Hepatocyte (in vitro differentiated cells): ENCODE results near the gene MPP3. TPM values are rescaled to one million over a fixed set of nuclear protein-coding genes. Genes with fewer than 3 reads are reported as not detected.

Source experiments
- DNase-seq: peaks from one replicate; pipeline ENCODE4 v3.0.0-alpha.2; 2016; ENCODE audit warnings: low spot score
- H2AFZ ChIP-seq: fragments of 200-600 bp; sonication (generic); 2 replicates; pipeline ENCODE4 v1.6.0; 2016; ENCODE audit warnings: antibody characterized with exemption, mild to moderate bottlenecking
- H3K27ac ChIP-seq: fragments of 200-600 bp; sonication (generic); 2 replicates; pipeline ENCODE4 v1.5.1; 2016; ENCODE audit warnings: mild to moderate bottlenecking
- H3K27me3 ChIP-seq: fragments of 200-600 bp; sonication (generic); 2 replicates; pipeline ENCODE4 v1.6.1; 2016
- H3K36me3 ChIP-seq: fragments of 200-600 bp; sonication (generic); replicated peaks from 2 replicates; pipeline ENCODE4 v1.5.1; 2016; ENCODE audit warnings: low read depth; ENCODE audit not compliant: insufficient read depth
- H3K4me1 ChIP-seq: fragments of 200-600 bp; sonication (generic); 2 replicates; pipeline ENCODE4 v1.5.1; 2016; ENCODE audit warnings: mild to moderate bottlenecking, moderate library complexity; ENCODE audit not compliant: insufficient read depth
- H3K4me2 ChIP-seq: fragments of 200-600 bp; sonication (generic); 2 replicates; pipeline ENCODE4 v1.6.0; 2016
- H3K4me3 ChIP-seq: fragments of 200-600 bp; sonication (generic); 2 replicates; pipeline ENCODE4 v1.5.1; 2016; ENCODE audit warnings: mild to moderate bottlenecking
- H3K79me2 ChIP-seq: fragments of 200-600 bp; sonication (generic); 2 replicates; pipeline ENCODE4 v1.6.0; 2017; ENCODE audit warnings: mild to moderate bottlenecking
- H3K9me2 ChIP-seq: fragments of 200-600 bp; sonication (generic); replicated peaks from 2 replicates; pipeline ENCODE4 v1.6.0; 2017; ENCODE audit warnings: mild to moderate bottlenecking; ENCODE audit not compliant: insufficient read depth
- H3K9me3 ChIP-seq: fragments of 200-600 bp; sonication (generic); 2 replicates; pipeline ENCODE4 v1.5.1; 2016; ENCODE audit warnings: low read depth, mild to moderate bottlenecking
- H4K20me1 ChIP-seq: fragments of 200-600 bp; sonication (generic); 2 replicates; pipeline ENCODE4 v1.6.0; 2016; ENCODE audit warnings: mild to moderate bottlenecking; ENCODE audit not compliant: insufficient read depth, poor library complexity, severe bottlenecking
- CTCF ChIP-seq: fragments of 200-600 bp; sonication (generic); IDR thresholded peaks from 2 replicates; pipeline ENCODE4 v1.5.1; 2016; ENCODE audit warnings: antibody characterized with exemption, mild to moderate bottlenecking; ENCODE audit not compliant: poor library complexity
- EZH2 ChIP-seq: fragments of 200-600 bp; sonication (generic); IDR thresholded peaks from 2 replicates; pipeline ENCODE4 v1.6.1; 2016; ENCODE audit warnings: antibody characterized with exemption, mild to moderate bottlenecking, borderline replicate concordance
- EZH2phosphoT487 ChIP-seq: fragments of 200-600 bp; sonication (generic); IDR thresholded peaks from one replicate; pipeline ENCODE4 v1.6.1; 2018; ENCODE audit warnings: antibody characterized with exemption, mild to moderate bottlenecking, low read depth, moderate library complexity; ENCODE audit not compliant: unreplicated experiment, severe bottlenecking
- WGBS: methylation state at CpG from one replicate; pipeline ENCODE4 v1.1.6; 2016; ENCODE audit warnings: low lambda C conversion rate; ENCODE audit errors: missing lambda C conversion rate; 5-methylcytosine and 5-hydroxymethylcytosine counted together
- polyA plus RNA-seq: library from polyadenylated mRNA; unstranded; fragments of >200 nt; fragmentation: Nextera tagmentation; extraction: Ambion mirVana; gene quantifications from 2 replicates; pipeline ENCODE4 v1.2.1, GENCODE V29; 2016
- total RNA-seq: library from RNA; depleted of rRNA; stranded (reverse); fragments of >200 nt; gene quantifications from 2 replicates; pipeline ENCODE4 v1.2.3, GENCODE V29; 2014

MPP3 gene
- total and polyA plus RNA-seq, 2 experiments from 2014 or later, result 3.2 to 5.1 TPM

- WGBS, result 34% methylated on average over 1 of the region's 1 CpG
- H3K4me1 ChIP-seq, result peaks cover 3% of the 10 kb centered on the region
- H3K4me3 ChIP-seq, result no peak overlapping the region
- no peak for TF ChIP-seq EZH2
- TF ChIP-seq CTCF, result no peak
- no peak for TF ChIP-seq EZH2phosphoT487
- H3K9me3 ChIP-seq, result no peaks in the 10 kb centered on the region
- no peak for DNase-seq
- no peak overlapping the region for H3K4me2 ChIP-seq
- no peak overlapping the region for H3K27ac ChIP-seq
- no peak overlapping the region for H2AFZ ChIP-seq
- no peaks in the 10 kb centered on the region for H3K79me2 ChIP-seq
- H3K36me3 ChIP-seq, result no peaks in the 10 kb centered on the region
- no peaks in the 10 kb centered on the region for H4K20me1 ChIP-seq
- H3K27me3 ChIP-seq, result no peaks in the 10 kb centered on the region
- H3K9me2 ChIP-seq, result no peaks in the 10 kb centered on the region
Measured at GRCh38 chr17:43814714-43815113, 18.2 kb downstream of the MPP3 start.

DNA sequence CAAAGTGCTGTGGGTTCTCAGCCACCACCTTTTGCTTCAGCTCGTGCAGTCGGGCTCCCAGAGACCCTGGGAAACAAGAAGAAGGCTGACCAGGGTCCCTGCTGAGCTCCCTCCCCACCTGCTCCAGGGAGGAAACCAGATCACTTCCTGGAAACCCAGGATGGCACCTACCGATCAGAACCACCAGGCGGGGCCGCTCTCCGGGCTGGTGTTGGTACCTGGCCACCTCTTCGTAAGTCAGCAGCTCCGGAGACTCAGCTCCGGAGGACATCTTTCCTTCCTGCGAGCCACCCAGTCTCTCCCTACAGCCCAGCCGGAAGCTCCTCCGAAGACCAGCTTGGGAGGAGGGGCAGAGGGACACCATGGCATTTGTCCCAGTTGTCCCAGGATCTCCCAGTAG is 18.9 kb downstream of the MPP3 start:
- H3K79me2 ChIP-seq, result no peaks in the 10 kb centered on the region
- no peaks in the 10 kb centered on the region for H3K9me2 ChIP-seq
- 82% methylated on average over 12 of the region's 12 CpGs for WGBS
- DNase-seq, result no peak
- H3K27ac ChIP-seq, result no peak overlapping the region
- H3K9me3 ChIP-seq, result no peaks in the 10 kb centered on the region
- no peak for TF ChIP-seq CTCF
- TF ChIP-seq EZH2phosphoT487, result no peak
- TF ChIP-seq EZH2, result no peak
- H4K20me1 ChIP-seq, result no peaks in the 10 kb centered on the region
- H3K4me1 ChIP-seq, result peaks cover 3% of the 10 kb centered on the region
- H3K36me3 ChIP-seq, result no peaks in the 10 kb centered on the region
- no peak overlapping the region for H2AFZ ChIP-seq
- no peak overlapping the region for H3K4me2 ChIP-seq
- H3K27me3 ChIP-seq, result no peaks in the 10 kb centered on the region
- no peak overlapping the region for H3K4me3 ChIP-seq

- Histone ChIP-seq H3K36me3 (no peaks in the 10 kb centered on the region), H3K27ac (no peak overlapping the region), H3K4me2 (no peak overlapping the region), H3K27me3 (no peaks in the 10 kb centered on the region), H3K79me2 (no peaks in the 10 kb centered on the region), H3K9me3 (no peaks in the 10 kb centered on the region), H3K4me1 (peaks cover 3% of the 10 kb centered on the region), H2AFZ (no peak overlapping the region), H4K20me1 (no peaks in the 10 kb centered on the region), H3K4me3 (no peak overlapping the region), H3K9me2 (no peaks in the 10 kb centered on the region)
- 89% methylated on average over 3 of the region's 3 CpGs for WGBS
- TF ChIP-seq CTCF (no peak), EZH2phosphoT487 (no peak), EZH2 (no peak)
- no peak for DNase-seq
Measured at GRCh38 chr17:43813386-43813785, 19.6 kb downstream of the MPP3 start.
